Ovary (tissue), 9 donors: ENCODE measurements around the gene PPP1R15B. TPM values are rescaled to one million over a fixed set of nuclear protein-coding genes. Genes with fewer than 3 reads are reported as not detected.

Source experiments
- DNase-seq, 5 donors: peaks; one replicate each; pipeline ENCODE4 v3.0.0-alpha.2; 2019 to 2020
- H3K27ac ChIP-seq, 2 donors: fragments of 200-600 bp; one replicate each; pipeline versions ENCODE4 v1.5.1 to v1.8.0; 2019 to 2022
- H3K27me3 ChIP-seq: fragments of 200-600 bp; one replicate; pipeline ENCODE4 v1.8.0; 2022
- H3K36me3 ChIP-seq: fragments of 200-600 bp; sonication (generic); one replicate; pipeline ENCODE4 v1.5.1; 2019
- H3K4me1 ChIP-seq: one replicate; pipeline ENCODE4 v1.8.1; 2013; ENCODE audit warnings: mild to moderate bottlenecking, moderate library complexity; ENCODE audit not compliant: insufficient read depth
- H3K4me3 ChIP-seq: fragments of 200-600 bp; sonication (generic); one replicate; pipeline ENCODE4 v1.5.1; 2017
- H3K9me3 ChIP-seq, 2 donors: fragments of 200-600 bp in 1 of 2; sonication (generic) in 1 of 2; one replicate each; pipeline versions ENCODE4 v1.5.1 to v1.8.1; 2013 to 2019; ENCODE audit warnings: mild to moderate bottlenecking in 1 of 2, moderate library complexity in 1 of 2
- EP300 ChIP-seq: sonication (generic); formaldehyde crosslinking; IDR thresholded peaks from one replicate; pipeline ENCODE4 v1.6.1; 2017; ENCODE audit warnings: antibody characterized with exemption
- POLR2A ChIP-seq: fragments of 450-650 bp; IDR thresholded peaks from one replicate; pipeline ENCODE4 v1.6.1; 2017; ENCODE audit warnings: antibody characterized with exemption, mild to moderate bottlenecking, moderate library complexity
- WGBS, 3 donors: extraction: QIAGEN DNeasy Blood & Tissue Kit in 1 of 3; methylation state at CpG; one replicate each; pipeline versions ENCODE4 v1.1.5 to v1.1.7; 2013 to 2017; 5-methylcytosine and 5-hydroxymethylcytosine counted together
- intact Hi-C, 4 donors: fragments of 100-400 bp; cut with DNase I; formaldehyde crosslinking; loops; one replicate each; pipeline versions ENCODE4 v1.11.0 to v1.15.1; 2022 to 2023
- polyA plus RNA-seq, 2 donors: library from polyadenylated mRNA; stranded (reverse); fragments of 200-250 nt in 1 of 2; fragments of 350-450 nt in 1 of 2; fragmentation: Illumina TruSeq in 1 of 2; extraction: RNeasy Lipid Tissue Mini Kit (QIAGEN cat#74804) in 1 of 2; gene quantifications; one replicate each; pipeline ENCODE4 v1.2.3, GENCODE V29; 2013 to 2014
- total RNA-seq, 7 donors: library from RNA; depleted of rRNA in 2 of 7; stranded (reverse); fragments of >200 nt in 2 of 7; fragmentation: NEBNext Ultra II Directional in 3 of 7; extraction: Animal tissue kit (Norgen Biotek cat#: 25700) in 3 of 7; gene quantifications; one replicate each; pipeline versions ENCODE4 v1.1.0 to v1.2.4, GENCODE V29; 2016 to 2023
- TF ChIP-seq, protein P1 (sequence below), 3 donors: fragments of 450-650 bp in 2 of 3; fragments of 200-600 bp in 1 of 3; IDR thresholded peaks; one replicate each; pipeline versions ENCODE4 v1.5.1 to v1.8.0; 2016 to 2022; ENCODE audit warnings: antibody characterized with exemption in 3 of 3, mild to moderate bottlenecking in 1 of 3
- donor health status: DM: no; HTN: no; CAD: no; lungs with moderate emphysema.
- donor health status: DM: no; HTN: no; CAD: no.
- donor health status: Bipolar disorder and iron deficiency.
- donor health status: DM: yes; HTN: yes; CAD: no.
- donor health status: DM: no; HTN: no; CAD: no.
- donor health status: DM: yes; HTN: yes; CAD: no.

Gene PPP1R15B
- total and polyA plus RNA-seq, 9 donors = 16.5 to 69.5 (median 35.4) TPM

DNA sequence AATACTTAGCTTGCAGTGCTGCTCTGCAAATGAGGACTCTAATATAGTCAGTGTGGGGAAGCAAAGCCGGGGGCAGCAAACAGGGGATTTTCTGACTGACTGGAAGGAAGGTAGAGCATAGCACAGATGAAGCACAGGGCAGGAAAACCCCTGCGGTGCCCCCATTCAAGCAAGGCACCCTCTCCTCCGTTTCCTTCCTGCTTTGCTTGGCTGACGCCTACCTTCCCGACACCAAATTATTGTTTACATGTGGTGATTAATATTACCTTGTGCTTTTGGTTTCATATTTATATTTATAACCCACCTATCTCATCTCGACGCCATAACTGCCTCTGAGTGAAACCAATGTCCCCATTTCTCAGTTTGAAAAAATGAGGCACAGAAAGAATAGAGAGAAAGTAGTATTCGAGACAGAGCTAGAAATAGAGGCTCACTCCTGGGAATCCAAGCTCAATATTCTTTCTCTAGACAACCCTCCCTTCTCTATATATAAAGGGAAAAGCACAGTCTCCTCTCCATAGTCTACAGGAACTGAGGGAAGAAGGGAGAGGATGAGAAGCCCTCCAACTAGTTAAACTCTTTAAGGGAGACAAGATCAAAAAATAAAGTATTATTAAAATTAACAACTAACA lies 41.6 kb upstream of the PPP1R15B start:
- H3K27me3 ChIP-seq = no peaks in the 10 kb centered on the region

GRCh38 chr1:204451352-204452124 lies 39.9 kb upstream of the PPP1R15B start:
- Histone ChIP-seq H3K27me3 (no peaks in the 10 kb centered on the region), H3K4me3 (no peak overlapping the region), H3K9me3 (no peaks in the 10 kb centered on the region), H3K4me1 (no peaks in the 10 kb centered on the region), H3K27ac (no peak overlapping the region), H3K36me3 (no peaks in the 10 kb centered on the region)
- DNase-seq = no peak
- 59 to 82% (median 79%) methylated on average over 8 of the region's 8 CpGs for WGBS, 3 donors
- no peak for TF ChIP-seq EP300
- no peak for TF ChIP-seq POLR2A
- TF ChIP-seq, protein P1, sequence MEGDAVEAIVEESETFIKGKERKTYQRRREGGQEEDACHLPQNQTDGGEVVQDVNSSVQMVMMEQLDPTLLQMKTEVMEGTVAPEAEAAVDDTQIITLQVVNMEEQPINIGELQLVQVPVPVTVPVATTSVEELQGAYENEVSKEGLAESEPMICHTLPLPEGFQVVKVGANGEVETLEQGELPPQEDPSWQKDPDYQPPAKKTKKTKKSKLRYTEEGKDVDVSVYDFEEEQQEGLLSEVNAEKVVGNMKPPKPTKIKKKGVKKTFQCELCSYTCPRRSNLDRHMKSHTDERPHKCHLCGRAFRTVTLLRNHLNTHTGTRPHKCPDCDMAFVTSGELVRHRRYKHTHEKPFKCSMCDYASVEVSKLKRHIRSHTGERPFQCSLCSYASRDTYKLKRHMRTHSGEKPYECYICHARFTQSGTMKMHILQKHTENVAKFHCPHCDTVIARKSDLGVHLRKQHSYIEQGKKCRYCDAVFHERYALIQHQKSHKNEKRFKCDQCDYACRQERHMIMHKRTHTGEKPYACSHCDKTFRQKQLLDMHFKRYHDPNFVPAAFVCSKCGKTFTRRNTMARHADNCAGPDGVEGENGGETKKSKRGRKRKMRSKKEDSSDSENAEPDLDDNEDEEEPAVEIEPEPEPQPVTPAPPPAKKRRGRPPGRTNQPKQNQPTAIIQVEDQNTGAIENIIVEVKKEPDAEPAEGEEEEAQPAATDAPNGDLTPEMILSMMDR (IDR thresholded peaks at IDR 0.05) = no peak
- intact Hi-C loops = no loop called here

More for the DNA sequence above, 41.6 kb upstream of the PPP1R15B start:
- 83 to 87% (median 85%) methylated on average over 8 of the region's 8 CpGs for WGBS, 3 donors
- intact Hi-C loops = no loop called here
- Histone ChIP-seq H3K36me3 (no peaks in the 10 kb centered on the region), H3K4me1 (no peaks in the 10 kb centered on the region), H3K4me3 (no peak overlapping the region), H3K27ac (no peak overlapping the region), H3K9me3 (no peaks in the 10 kb centered on the region)
- TF ChIP-seq, protein P1 (IDR thresholded peaks at IDR 0.05) = no peak
- TF ChIP-seq EP300 = no peak
- TF ChIP-seq POLR2A = no peak
- no peak for DNase-seq

- intact Hi-C loops = no loop called here
- 82 to 87% (median 82%) methylated on average over 8 of the region's 8 CpGs for WGBS, 3 donors
- Histone ChIP-seq H3K27ac (no peak overlapping the region), H3K9me3 (no peaks in the 10 kb centered on the region), H3K36me3 (no peaks in the 10 kb centered on the region), H3K4me3 (no peak overlapping the region), H3K4me1 (no peaks in the 10 kb centered on the region), H3K27me3 (no peaks in the 10 kb centered on the region)
- DNase-seq = no peak
- TF ChIP-seq POLR2A (no peak), EP300 (no peak)
- TF ChIP-seq, protein P1 (IDR thresholded peaks at IDR 0.05) = no peak
These were observed 39.0 kb upstream of the PPP1R15B start for GRCh38 chr1:204450461-204451257.

DNA sequence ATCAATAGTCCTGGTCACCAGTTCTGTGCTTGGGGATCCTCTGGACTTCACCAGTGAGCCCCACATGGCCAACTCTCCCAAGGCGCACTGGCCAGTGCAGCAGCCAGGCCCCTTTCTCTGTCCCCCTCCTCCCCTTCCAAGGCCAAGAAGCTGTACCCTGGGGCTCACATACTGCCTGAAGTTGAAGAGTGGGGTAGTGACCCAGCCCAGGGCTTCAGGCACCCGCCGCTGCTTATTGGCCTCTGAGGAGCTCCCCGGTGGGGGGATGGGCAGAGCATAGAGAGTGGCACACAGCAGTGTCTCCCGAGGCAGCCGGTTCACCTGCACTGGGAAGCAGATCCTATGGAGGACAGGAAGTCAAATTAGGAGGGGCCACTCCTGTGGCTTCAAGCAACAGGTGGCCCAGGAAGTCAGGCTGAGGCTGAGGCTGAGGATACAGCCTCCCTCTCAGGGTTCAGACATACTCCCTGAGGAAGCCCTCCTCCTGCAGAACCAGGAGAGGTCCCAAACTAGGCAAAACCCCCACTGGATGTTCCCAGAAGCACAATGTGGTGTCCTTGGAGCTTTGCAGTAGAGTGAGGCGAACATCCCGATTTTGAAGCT lies 38.2 kb upstream of the PPP1R15B start:
- intact Hi-C loops = loop anchor here in 3 of 4 donors (5.0 to 10.0 kb wide), 3 partner anchors 48 to 355 kb away; no protein-coding TSS in a partner anchor
- DNase-seq = no peak
- Histone ChIP-seq H3K27me3 (no peaks in the 10 kb centered on the region), H3K4me3 (no peak overlapping the region), H3K9me3 (no peaks in the 10 kb centered on the region), H3K27ac (no peak overlapping the region), H3K36me3 (no peaks in the 10 kb centered on the region), H3K4me1 (no peaks in the 10 kb centered on the region)
- WGBS, 3 donors = 78 to 89% (median 87%) methylated on average over 8 of the region's 8 CpGs
- TF ChIP-seq, protein P1 (IDR thresholded peaks at IDR 0.05) = no peak
- TF ChIP-seq EP300 (no peak), POLR2A (no peak)
